Hepatocyte (in vitro differentiated cells): ENCODE data around the gene CD79A. TPM values are rescaled to one million over a fixed set of nuclear protein-coding genes. Genes with fewer than 3 reads are reported as not detected.
"Not testable (repeated sequence)": the region's sequence is repeated elsewhere in the genome, so short reads cannot be mapped to it uniquely, and the experiment has no call there.

Experiments
- DNase-seq: peaks from one replicate; pipeline ENCODE4 v3.0.0-alpha.2; 2016; ENCODE audit warnings: low spot score
- H2AFZ ChIP-seq: fragments of 200-600 bp; sonication (generic); 2 replicates; pipeline ENCODE4 v1.6.0; 2016; ENCODE audit warnings: antibody characterized with exemption, mild to moderate bottlenecking
- H3K27ac ChIP-seq: fragments of 200-600 bp; sonication (generic); 2 replicates; pipeline ENCODE4 v1.5.1; 2016; ENCODE audit warnings: mild to moderate bottlenecking
- H3K27me3 ChIP-seq: fragments of 200-600 bp; sonication (generic); 2 replicates; pipeline ENCODE4 v1.6.1; 2016
- H3K36me3 ChIP-seq: fragments of 200-600 bp; sonication (generic); replicated peaks from 2 replicates; pipeline ENCODE4 v1.5.1; 2016; ENCODE audit warnings: low read depth; ENCODE audit not compliant: insufficient read depth
- H3K4me1 ChIP-seq: fragments of 200-600 bp; sonication (generic); 2 replicates; pipeline ENCODE4 v1.5.1; 2016; ENCODE audit warnings: mild to moderate bottlenecking, moderate library complexity; ENCODE audit not compliant: insufficient read depth
- H3K4me2 ChIP-seq: fragments of 200-600 bp; sonication (generic); 2 replicates; pipeline ENCODE4 v1.6.0; 2016
- H3K4me3 ChIP-seq: fragments of 200-600 bp; sonication (generic); 2 replicates; pipeline ENCODE4 v1.5.1; 2016; ENCODE audit warnings: mild to moderate bottlenecking
- H3K79me2 ChIP-seq: fragments of 200-600 bp; sonication (generic); 2 replicates; pipeline ENCODE4 v1.6.0; 2017; ENCODE audit warnings: mild to moderate bottlenecking
- H3K9me2 ChIP-seq: fragments of 200-600 bp; sonication (generic); replicated peaks from 2 replicates; pipeline ENCODE4 v1.6.0; 2017; ENCODE audit warnings: mild to moderate bottlenecking; ENCODE audit not compliant: insufficient read depth
- H3K9me3 ChIP-seq: fragments of 200-600 bp; sonication (generic); 2 replicates; pipeline ENCODE4 v1.5.1; 2016; ENCODE audit warnings: low read depth, mild to moderate bottlenecking
- H4K20me1 ChIP-seq: fragments of 200-600 bp; sonication (generic); 2 replicates; pipeline ENCODE4 v1.6.0; 2016; ENCODE audit warnings: mild to moderate bottlenecking; ENCODE audit not compliant: insufficient read depth, poor library complexity, severe bottlenecking
- CTCF ChIP-seq: fragments of 200-600 bp; sonication (generic); IDR thresholded peaks from 2 replicates; pipeline ENCODE4 v1.5.1; 2016; ENCODE audit warnings: antibody characterized with exemption, mild to moderate bottlenecking; ENCODE audit not compliant: poor library complexity
- EZH2 ChIP-seq: fragments of 200-600 bp; sonication (generic); IDR thresholded peaks from 2 replicates; pipeline ENCODE4 v1.6.1; 2016; ENCODE audit warnings: antibody characterized with exemption, mild to moderate bottlenecking, borderline replicate concordance
- EZH2phosphoT487 ChIP-seq: fragments of 200-600 bp; sonication (generic); IDR thresholded peaks from one replicate; pipeline ENCODE4 v1.6.1; 2018; ENCODE audit warnings: antibody characterized with exemption, mild to moderate bottlenecking, low read depth, moderate library complexity; ENCODE audit not compliant: unreplicated experiment, severe bottlenecking
- WGBS: methylation state at CpG from one replicate; pipeline ENCODE4 v1.1.6; 2016; ENCODE audit warnings: low lambda C conversion rate; ENCODE audit errors: missing lambda C conversion rate; 5-methylcytosine and 5-hydroxymethylcytosine counted together
- polyA plus RNA-seq: library from polyadenylated mRNA; unstranded; fragments of >200 nt; fragmentation: Nextera tagmentation; extraction: Ambion mirVana; gene quantifications from 2 replicates; pipeline ENCODE4 v1.2.1, GENCODE V29; 2016
- total RNA-seq: library from RNA; depleted of rRNA; stranded (reverse); fragments of >200 nt; gene quantifications from 2 replicates; pipeline ENCODE4 v1.2.3, GENCODE V29; 2014

The CD79A gene
- total and polyA plus RNA-seq, 2 experiments from 2014 or later: 0.27 to 0.37 TPM

- no peak overlapping the region for H3K4me2 ChIP-seq
- H3K79me2 ChIP-seq: no peaks in the 10 kb centered on the region
These were observed 35.0 kb downstream of the CD79A start for GRCh38 chr19:41911889-41912731.

GRCh38 chr19:41912899-41913537 is 35.9 kb downstream of the CD79A start:
- H2AFZ ChIP-seq: no peak overlapping the region
- no peak for DNase-seq
- H3K79me2 ChIP-seq: no peaks in the 10 kb centered on the region
- TF ChIP-seq EZH2 (peak; percentile 7), CTCF (no peak), EZH2phosphoT487 (no peak)
- H3K9me3 ChIP-seq: no peaks in the 10 kb centered on the region
- H3K36me3 ChIP-seq: no peaks in the 10 kb centered on the region
- H3K27me3 ChIP-seq: peaks cover 68% of the 10 kb centered on the region
- no peak overlapping the region for H3K27ac ChIP-seq
- H3K4me3 ChIP-seq: no peak overlapping the region
- H3K4me1 ChIP-seq: no peaks in the 10 kb centered on the region
- no peaks in the 10 kb centered on the region for H4K20me1 ChIP-seq
- no peaks in the 10 kb centered on the region for H3K9me2 ChIP-seq
- 2% methylated on average over 20 of the region's 51 CpGs for WGBS
- H3K4me2 ChIP-seq: peak overlapping the region; percentile 62

More at GRCh38 chr19:41911889-41912731, 35.0 kb downstream of the CD79A start:
- H3K4me3 ChIP-seq: no peak overlapping the region
- H3K36me3 ChIP-seq: no peaks in the 10 kb centered on the region
- H3K27me3 ChIP-seq: peaks cover 59% of the 10 kb centered on the region
- H3K4me1 ChIP-seq: no peaks in the 10 kb centered on the region
- TF ChIP-seq EZH2phosphoT487 (no peak), CTCF (no peak), EZH2 (no peak)
- no peak overlapping the region for H2AFZ ChIP-seq
- 20% methylated on average over 29 of the region's 29 CpGs for WGBS
- no peaks in the 10 kb centered on the region for H4K20me1 ChIP-seq
- no peak for DNase-seq
- no peaks in the 10 kb centered on the region for H3K9me2 ChIP-seq
- H3K27ac ChIP-seq: no peak overlapping the region
- no peaks in the 10 kb centered on the region for H3K9me3 ChIP-seq

- H2AFZ ChIP-seq: no peak overlapping the region
- no peak overlapping the region for H3K4me2 ChIP-seq
- H3K79me2 ChIP-seq: no peaks in the 10 kb centered on the region
- H3K27me3 ChIP-seq: peaks cover 69% of the 10 kb centered on the region
- no peak for DNase-seq
- WGBS: 10% methylated on average over 17 of the region's 21 CpGs
- no peaks in the 10 kb centered on the region for H4K20me1 ChIP-seq
- H3K4me1 ChIP-seq: no peaks in the 10 kb centered on the region
- no peaks in the 10 kb centered on the region for H3K9me3 ChIP-seq
- TF ChIP-seq EZH2phosphoT487: no peak
- peak; percentile 17 for TF ChIP-seq EZH2
- TF ChIP-seq CTCF: no peak
- no peaks in the 10 kb centered on the region for H3K9me2 ChIP-seq
- H3K36me3 ChIP-seq: no peaks in the 10 kb centered on the region
- no peak overlapping the region for H3K27ac ChIP-seq
- H3K4me3 ChIP-seq: no peak overlapping the region
These were observed 36.7 kb downstream of the CD79A start for GRCh38 chr19:41913538-41914423.

- not testable (repeated sequence) for H4K20me1 ChIP-seq, H3K27ac ChIP-seq
- H3K27me3 ChIP-seq: peaks cover 69% of the 10 kb centered on the region
These were observed 37.4 kb downstream of the CD79A start for GRCh38 chr19:41914424-41914834.

More at GRCh38 chr19:41914424-41914834, 37.4 kb downstream of the CD79A start:
- not testable (repeated sequence) for H3K9me2 ChIP-seq, DNase-seq, H3K9me3 ChIP-seq, H3K36me3 ChIP-seq, H3K79me2 ChIP-seq, H3K4me2 ChIP-seq, H3K4me3 ChIP-seq, H3K4me1 ChIP-seq, H2AFZ ChIP-seq
- WGBS: no CpG with 5 or more reads among the region's 5 CpGs
